Keratinocyte (primary cell): ENCODE data around the gene PLA2G6. TPM values are rescaled to one million over a fixed set of nuclear protein-coding genes. Genes with fewer than 3 reads are reported as not detected.

ENCODE experiments used
- DNase-seq: peaks from one replicate; pipeline ENCODE4 v3.0.0-alpha.2; 2011; ENCODE audit warnings: low read depth, missing footprints, low spot score
- FAIRE-seq: peaks from 2 replicates; lab custom pipeline; 2011; peaks lifted over from hg19 to GRCh38; lab: Jason Lieb, UNC
- H2AFZ ChIP-seq: 2 replicates; pipeline ENCODE4 v1.6.0; 2012; ENCODE audit warnings: low read length, control low read depth, inconsistent platforms; ENCODE audit not compliant: control insufficient read depth
- H3K27ac ChIP-seq: 2 replicates; pipeline ENCODE4 v1.5.1; 2011; ENCODE audit warnings: low read length; ENCODE audit not compliant: control insufficient read depth, insufficient read depth
- H3K27me3 ChIP-seq: 3 replicates; pipeline ENCODE4 v1.6.0; 2011; ENCODE audit warnings: low read length; ENCODE audit not compliant: control insufficient read depth, insufficient read depth; ENCODE audit errors: extremely low read depth
- H3K36me3 ChIP-seq, 2 experiments: 2 replicates in 1 of 2; 3 replicates in 1 of 2; pipeline ENCODE4 v1.5.1; 2011; ENCODE audit warnings: low read length in 2 of 2, mild to moderate bottlenecking in 1 of 2; ENCODE audit not compliant: control insufficient read depth in 2 of 2, insufficient read depth in 2 of 2; ENCODE audit errors: extremely low read depth in 1 of 2
- H3K4me1 ChIP-seq: 3 replicates; pipeline ENCODE4 v1.5.1; 2011; ENCODE audit warnings: low read length; ENCODE audit not compliant: control insufficient read depth, insufficient read depth; ENCODE audit errors: extremely low read depth
- H3K4me2 ChIP-seq: 3 replicates; pipeline ENCODE4 v1.6.0; 2011; ENCODE audit warnings: low read depth, low read length; ENCODE audit not compliant: control insufficient read depth, insufficient read depth; ENCODE audit errors: extremely low read depth
- H3K4me3 ChIP-seq, 3 experiments: fragments of 200-600 bp in 1 of 3; sonication (generic) in 1 of 3; 2 replicates in 2 of 3; 3 replicates in 1 of 3; pipeline ENCODE4 v1.5.1; 2011 to 2016; ENCODE audit warnings: low read length in 3 of 3, mild to moderate bottlenecking in 3 of 3, control low read depth in 2 of 3, inconsistent platforms in 1 of 3, low read depth in 1 of 3, mixed read lengths in 1 of 3, mixed run types in 1 of 3, moderate library complexity in 1 of 3; ENCODE audit not compliant: control insufficient read depth in 2 of 3, insufficient read depth in 2 of 3; ENCODE audit errors: extremely low read depth in 1 of 3
- H3K79me2 ChIP-seq: 2 replicates; pipeline ENCODE4 v1.6.0; 2012; ENCODE audit warnings: low read length; ENCODE audit not compliant: control insufficient read depth, insufficient read depth
- H3K9ac ChIP-seq: 3 replicates; pipeline ENCODE4 v1.6.0; 2011; ENCODE audit warnings: low read length; ENCODE audit not compliant: control insufficient read depth, insufficient read depth; ENCODE audit errors: extremely low read depth
- H3K9me1 ChIP-seq: 3 replicates; pipeline ENCODE4 v1.6.0; 2011; ENCODE audit warnings: low read length; ENCODE audit not compliant: control insufficient read depth, insufficient read depth; ENCODE audit errors: extremely low read depth
- H3K9me3 ChIP-seq: 2 replicates; pipeline ENCODE4 v1.5.1; 2012; ENCODE audit warnings: low read depth, low read length; ENCODE audit not compliant: control insufficient read depth
- H4K20me1 ChIP-seq: 3 replicates; pipeline ENCODE4 v1.6.0; 2011; ENCODE audit warnings: low read length; ENCODE audit not compliant: control insufficient read depth, insufficient read depth; ENCODE audit errors: extremely low read depth
- EZH2 ChIP-seq: IDR thresholded peaks from one replicate; pipeline ENCODE4 v1.6.1; 2012; ENCODE audit warnings: inconsistent platforms, mild to moderate bottlenecking, low read length, moderate library complexity
- dilution Hi-C: fragments of 300-500 bp; cut with MboI; formaldehyde crosslinking; loops from one replicate; pipeline ENCODE4 v1.7.0; 2020; ENCODE audit warnings: low sequenced_read_pairs; ENCODE audit not compliant: extremely low pct_ligation_motif_present
- polyA plus RNA-seq, 5 experiments: library from polyadenylated mRNA; depleted of rRNA in 3 of 5; stranded (reverse) in 3 of 5; stranded (forward) in 1 of 5; unstranded in 1 of 5; fragments of >200 nt; gene quantifications; 1 replicate in 1 of 5; 2 replicates in 3 of 5; 3 replicates in 1 of 5; pipeline versions ENCODE4 v1.2.1 to v1.2.3, GENCODE V29; 2011 to 2012; ENCODE audit warnings: missing spikeins in 2 of 5, low read depth in 1 of 5, low replicate concordance in 1 of 5
- TF ChIP-seq, protein P1 (sequence below), 3 experiments: IDR thresholded peaks in 1 of 3; conservative IDR thresholded peaks in 1 of 3; optimal IDR thresholded peaks in 1 of 3; 2 replicates in 2 of 3; 3 replicates in 1 of 3; pipeline versions ENCODE3 to v1.5.1; 2011; ENCODE audit warnings: low read length in 3 of 3, mild to moderate bottlenecking in 3 of 3, moderate library complexity in 2 of 3, control low read depth in 1 of 3, inconsistent platforms in 1 of 3; ENCODE audit not compliant: insufficient read depth in 2 of 3; ENCODE audit errors: extremely low read depth in 1 of 3

The PLA2G6 gene
- polyA plus RNA-seq, 1 donor (not counting 4 experiments of a cell fraction or from before 2014, with no cell fraction given): 5.2 TPM

DNA sequence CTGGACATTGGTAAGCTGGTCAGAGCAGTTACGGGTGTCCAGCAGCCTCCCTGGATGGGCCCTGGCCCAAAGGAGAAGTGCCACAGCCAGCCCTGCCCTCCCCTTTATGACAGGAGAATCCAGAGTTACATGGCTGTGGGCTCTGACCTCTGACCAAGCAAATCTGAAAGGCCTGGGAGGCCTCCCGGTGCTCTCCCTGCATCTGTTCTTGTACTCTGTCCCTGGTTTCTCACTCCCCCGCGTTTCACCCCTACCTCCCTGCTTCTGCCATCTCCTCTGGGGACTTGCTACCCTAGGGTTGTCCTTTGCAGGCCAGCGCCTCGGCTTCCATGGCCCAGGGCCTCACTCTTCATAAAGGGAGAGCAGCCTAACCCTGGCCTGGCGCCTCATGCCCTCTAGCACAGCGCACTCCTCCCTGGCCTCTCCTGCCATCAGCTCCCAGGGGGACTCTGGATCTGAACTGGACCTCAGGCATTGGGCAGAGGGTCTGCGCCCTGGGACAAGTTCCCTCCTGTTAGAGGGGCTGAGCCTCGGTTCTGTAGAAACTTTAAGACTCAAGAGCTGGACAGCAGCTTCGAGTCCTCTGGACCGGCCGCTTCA lies 113.8 kb downstream of the PLA2G6 start:
- Histone ChIP-seq H3K4me1 (no peaks in the 10 kb centered on the region), H3K36me3 (peaks cover 34 to 39% of the 10 kb centered on the region in 2 experiments), H3K4me2 (no peak overlapping the region), H2AFZ (no peak overlapping the region), H3K9me1 (no peaks in the 10 kb centered on the region), H3K27me3 (no peaks in the 10 kb centered on the region), H3K4me3 (no peak overlapping the region), H3K9me3 (no peaks in the 10 kb centered on the region), H3K9ac (no peak overlapping the region), H3K27ac (no peak overlapping the region), H3K79me2 (no peaks in the 10 kb centered on the region), H4K20me1 (no peaks in the 10 kb centered on the region)
- DNase-seq: no peak
- no peak for TF ChIP-seq EZH2
- TF ChIP-seq, protein P1, sequence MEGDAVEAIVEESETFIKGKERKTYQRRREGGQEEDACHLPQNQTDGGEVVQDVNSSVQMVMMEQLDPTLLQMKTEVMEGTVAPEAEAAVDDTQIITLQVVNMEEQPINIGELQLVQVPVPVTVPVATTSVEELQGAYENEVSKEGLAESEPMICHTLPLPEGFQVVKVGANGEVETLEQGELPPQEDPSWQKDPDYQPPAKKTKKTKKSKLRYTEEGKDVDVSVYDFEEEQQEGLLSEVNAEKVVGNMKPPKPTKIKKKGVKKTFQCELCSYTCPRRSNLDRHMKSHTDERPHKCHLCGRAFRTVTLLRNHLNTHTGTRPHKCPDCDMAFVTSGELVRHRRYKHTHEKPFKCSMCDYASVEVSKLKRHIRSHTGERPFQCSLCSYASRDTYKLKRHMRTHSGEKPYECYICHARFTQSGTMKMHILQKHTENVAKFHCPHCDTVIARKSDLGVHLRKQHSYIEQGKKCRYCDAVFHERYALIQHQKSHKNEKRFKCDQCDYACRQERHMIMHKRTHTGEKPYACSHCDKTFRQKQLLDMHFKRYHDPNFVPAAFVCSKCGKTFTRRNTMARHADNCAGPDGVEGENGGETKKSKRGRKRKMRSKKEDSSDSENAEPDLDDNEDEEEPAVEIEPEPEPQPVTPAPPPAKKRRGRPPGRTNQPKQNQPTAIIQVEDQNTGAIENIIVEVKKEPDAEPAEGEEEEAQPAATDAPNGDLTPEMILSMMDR (optimal IDR thresholded peaks at IDR 0.05 in 1 of 3, IDR thresholded peaks at IDR 0.05 in 1 of 3, conservative IDR thresholded peaks at IDR 0.05 in 1 of 3; ENCODE audit: extremely low read depth in 1 of 3, insufficient read depth in 2 of 3, low read length in 3 of 3): no peak
- FAIRE-seq: no peak
- dilution Hi-C loops: no loop called here

DNA sequence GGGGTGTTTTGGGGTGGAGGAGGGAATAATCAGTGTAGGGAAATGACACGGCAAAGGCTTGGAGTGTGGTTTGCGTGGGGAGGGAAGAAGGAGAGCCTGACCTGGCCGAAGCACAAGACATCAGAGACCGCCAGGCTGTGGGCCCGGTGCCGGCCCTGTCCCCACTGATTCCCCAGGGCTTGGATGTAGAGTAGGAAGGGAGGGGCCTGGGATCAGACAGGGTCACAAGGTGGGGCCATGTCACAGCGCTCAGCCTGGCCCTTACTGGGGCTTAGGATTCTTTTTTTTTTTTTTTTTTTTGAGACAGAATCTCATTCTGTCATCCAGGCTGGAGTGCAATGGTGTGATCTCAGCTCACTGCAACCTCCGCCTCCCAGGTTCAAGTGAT lies 114.6 kb downstream of the PLA2G6 start:
- no peaks in the 10 kb centered on the region for H3K79me2 ChIP-seq
- H3K9me3 ChIP-seq: no peaks in the 10 kb centered on the region
- H4K20me1 ChIP-seq: no peaks in the 10 kb centered on the region
- H3K9me1 ChIP-seq: no peaks in the 10 kb centered on the region
- H3K27ac ChIP-seq: no peak overlapping the region
- no peak overlapping the region for H3K4me2 ChIP-seq
- no peak for TF ChIP-seq EZH2
- TF ChIP-seq, protein P1 (optimal IDR thresholded peaks at IDR 0.05 in 1 of 3, IDR thresholded peaks at IDR 0.05 in 1 of 3, conservative IDR thresholded peaks at IDR 0.05 in 1 of 3; ENCODE audit: extremely low read depth in 1 of 3, insufficient read depth in 2 of 3, low read length in 3 of 3): no peak
- no peaks in the 10 kb centered on the region for H3K4me1 ChIP-seq
- H3K4me3 ChIP-seq: no peak overlapping the region
- H2AFZ ChIP-seq: no peak overlapping the region
- peaks cover 29 to 33% of the 10 kb centered on the region in 2 experiments for H3K36me3 ChIP-seq
- no peak for FAIRE-seq
- DNase-seq: no peak
- no peaks in the 10 kb centered on the region for H3K27me3 ChIP-seq
- H3K9ac ChIP-seq: no peak overlapping the region
- dilution Hi-C loops: no loop called here
